Osteoblast (primary cell): ENCODE measurements around the gene DOC2B. TPM values are rescaled to one million over a fixed set of nuclear protein-coding genes. Genes with fewer than 3 reads are reported as not detected.
A peak's percentile ranks its signal among the peaks of the same experiment; 100 is the strongest.

Source experiments
- DNase-seq: peaks from one replicate; pipeline ENCODE4 v3.0.0; 2011; ENCODE audit warnings: low spot score, mixed read lengths; ENCODE audit not compliant: insufficient read length; ENCODE audit errors: missing footprints
- H2AFZ ChIP-seq: 2 replicates; pipeline ENCODE4 v1.6.0; 2011; ENCODE audit warnings: mild to moderate bottlenecking, low read length
- H3K27ac ChIP-seq: 2 replicates; pipeline ENCODE4 v1.5.1; 2011; ENCODE audit warnings: mild to moderate bottlenecking, low read depth, low read length, moderate library complexity
- H3K27me3 ChIP-seq: 2 replicates; pipeline ENCODE4 v1.6.0; 2012; ENCODE audit warnings: mild to moderate bottlenecking, control low read depth, inconsistent platforms, low read length, moderate library complexity; ENCODE audit not compliant: insufficient read depth
- H3K36me3 ChIP-seq: 2 replicates; pipeline ENCODE4 v1.5.1; 2011; ENCODE audit warnings: mild to moderate bottlenecking, low read length, control low read depth, moderate library complexity; ENCODE audit not compliant: insufficient read depth
- H3K4me1 ChIP-seq: 2 replicates; pipeline ENCODE4 v1.5.1; 2011; ENCODE audit warnings: mild to moderate bottlenecking, low read length, control low read depth, moderate library complexity; ENCODE audit not compliant: insufficient read depth
- H3K4me2 ChIP-seq: 2 replicates; pipeline ENCODE4 v1.6.0; 2011; ENCODE audit warnings: mild to moderate bottlenecking, low read length; ENCODE audit not compliant: insufficient read depth
- H3K4me3 ChIP-seq: fragments of 200-600 bp; sonication (generic); 3 replicates; pipeline ENCODE4 v1.5.1; 2012; ENCODE audit warnings: mild to moderate bottlenecking, low read length, inconsistent platforms; ENCODE audit not compliant: insufficient read depth
- H3K79me2 ChIP-seq: 2 replicates; pipeline ENCODE4 v1.6.0; 2012; ENCODE audit warnings: mild to moderate bottlenecking, low read length, control low read depth, inconsistent platforms; ENCODE audit not compliant: insufficient read depth
- H3K9me3 ChIP-seq: 2 replicates; pipeline ENCODE4 v1.5.1; 2011; ENCODE audit warnings: low read depth, low read length, control low read depth
- H4K20me1 ChIP-seq: 2 replicates; pipeline ENCODE4 v1.6.0; 2012; ENCODE audit warnings: mild to moderate bottlenecking, low read length, control low read depth; ENCODE audit not compliant: insufficient read depth
- CTCF ChIP-seq: IDR thresholded peaks from 2 replicates; pipeline ENCODE4 v1.5.1; 2011; ENCODE audit warnings: mild to moderate bottlenecking, low read depth, low read length, moderate library complexity; ENCODE audit errors: extremely low read depth
- total RNA-seq: library from RNA; depleted of rRNA; stranded (reverse); fragments of >200 nt; gene quantifications from 2 replicates; pipeline ENCODE4 v1.2.3, GENCODE V29; 2012

The DOC2B gene
- total RNA-seq, 1 donor, result not detected

- H3K27ac ChIP-seq, result no peak overlapping the region
- H3K4me2 ChIP-seq, result no peak overlapping the region
- DNase-seq, result peak; percentile 77
- no peaks in the 10 kb centered on the region for H4K20me1 ChIP-seq
- H3K36me3 ChIP-seq, result no peaks in the 10 kb centered on the region
- no peaks in the 10 kb centered on the region for H3K4me1 ChIP-seq
- no peaks in the 10 kb centered on the region for H3K79me2 ChIP-seq
- H3K9me3 ChIP-seq, result no peaks in the 10 kb centered on the region
- H2AFZ ChIP-seq, result no peak overlapping the region
- H3K27me3 ChIP-seq, result peaks cover 10% of the 10 kb centered on the region
- H3K4me3 ChIP-seq, result no peak overlapping the region
- TF ChIP-seq CTCF, result no peak
These were observed 34.3 kb downstream of the DOC2B start for GRCh38 chr17:146983-147761.

- H3K4me2 ChIP-seq, result no peak overlapping the region
- no peak for DNase-seq
- no peak overlapping the region for H3K4me3 ChIP-seq
- no peak overlapping the region for H2AFZ ChIP-seq
- no peaks in the 10 kb centered on the region for H4K20me1 ChIP-seq
- no peaks in the 10 kb centered on the region for H3K36me3 ChIP-seq
- H3K27ac ChIP-seq, result no peak overlapping the region
- peaks cover 10% of the 10 kb centered on the region for H3K27me3 ChIP-seq
- no peaks in the 10 kb centered on the region for H3K4me1 ChIP-seq
- no peaks in the 10 kb centered on the region for H3K9me3 ChIP-seq
- TF ChIP-seq CTCF, result no peak
- no peaks in the 10 kb centered on the region for H3K79me2 ChIP-seq
These were observed 34.9 kb downstream of the DOC2B start for GRCh38 chr17:146546-146945.

- H3K9me3 ChIP-seq, result no peaks in the 10 kb centered on the region
- peaks cover 10% of the 10 kb centered on the region for H3K27me3 ChIP-seq
- H3K36me3 ChIP-seq, result no peaks in the 10 kb centered on the region
- no peaks in the 10 kb centered on the region for H3K4me1 ChIP-seq
- H3K79me2 ChIP-seq, result no peaks in the 10 kb centered on the region
- no peaks in the 10 kb centered on the region for H4K20me1 ChIP-seq
- H3K4me2 ChIP-seq, result no peak overlapping the region
- no peak for TF ChIP-seq CTCF
- no peak overlapping the region for H3K4me3 ChIP-seq
- H2AFZ ChIP-seq, result no peak overlapping the region
- H3K27ac ChIP-seq, result no peak overlapping the region
- peak; percentile 79 for DNase-seq
These were observed 35.5 kb downstream of the DOC2B start for GRCh38 chr17:145671-146541.
